ENCODE results near the gene GPR137. TPM values are rescaled to one million over a fixed set of nuclear protein-coding genes. Genes with fewer than 3 reads are reported as not detected.

GPR137 gene
- total RNA-seq, 1 experiment from 2014 or later, result 20.9 TPM

DNA sequence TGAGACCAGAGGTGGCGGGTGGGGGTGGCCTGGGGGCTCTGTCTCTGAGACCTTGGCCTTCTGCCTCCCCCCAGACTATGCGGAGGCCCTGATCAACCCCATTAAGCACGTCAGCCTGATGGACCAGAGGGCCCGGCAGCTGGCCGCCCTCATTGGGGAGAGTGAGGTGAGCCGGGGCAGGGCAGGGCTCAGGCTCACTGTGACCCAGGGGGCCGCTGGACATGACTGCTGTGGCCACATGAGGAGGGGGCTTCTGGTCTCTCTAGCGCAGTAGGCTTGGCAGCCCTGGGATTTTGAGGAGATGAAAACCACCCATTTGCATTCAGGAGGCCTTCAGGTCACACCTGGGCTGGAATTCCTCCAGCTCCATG, 21.7 kb upstream of the GPR137 start:
- no peak for DNase-seq (ENCODE audit: low spot score)

- DNase-seq (ENCODE audit: low spot score), result no peak
Measured at GRCh38 chr11:64264371-64264852, 21.2 kb upstream of the GPR137 start.

DNA sequence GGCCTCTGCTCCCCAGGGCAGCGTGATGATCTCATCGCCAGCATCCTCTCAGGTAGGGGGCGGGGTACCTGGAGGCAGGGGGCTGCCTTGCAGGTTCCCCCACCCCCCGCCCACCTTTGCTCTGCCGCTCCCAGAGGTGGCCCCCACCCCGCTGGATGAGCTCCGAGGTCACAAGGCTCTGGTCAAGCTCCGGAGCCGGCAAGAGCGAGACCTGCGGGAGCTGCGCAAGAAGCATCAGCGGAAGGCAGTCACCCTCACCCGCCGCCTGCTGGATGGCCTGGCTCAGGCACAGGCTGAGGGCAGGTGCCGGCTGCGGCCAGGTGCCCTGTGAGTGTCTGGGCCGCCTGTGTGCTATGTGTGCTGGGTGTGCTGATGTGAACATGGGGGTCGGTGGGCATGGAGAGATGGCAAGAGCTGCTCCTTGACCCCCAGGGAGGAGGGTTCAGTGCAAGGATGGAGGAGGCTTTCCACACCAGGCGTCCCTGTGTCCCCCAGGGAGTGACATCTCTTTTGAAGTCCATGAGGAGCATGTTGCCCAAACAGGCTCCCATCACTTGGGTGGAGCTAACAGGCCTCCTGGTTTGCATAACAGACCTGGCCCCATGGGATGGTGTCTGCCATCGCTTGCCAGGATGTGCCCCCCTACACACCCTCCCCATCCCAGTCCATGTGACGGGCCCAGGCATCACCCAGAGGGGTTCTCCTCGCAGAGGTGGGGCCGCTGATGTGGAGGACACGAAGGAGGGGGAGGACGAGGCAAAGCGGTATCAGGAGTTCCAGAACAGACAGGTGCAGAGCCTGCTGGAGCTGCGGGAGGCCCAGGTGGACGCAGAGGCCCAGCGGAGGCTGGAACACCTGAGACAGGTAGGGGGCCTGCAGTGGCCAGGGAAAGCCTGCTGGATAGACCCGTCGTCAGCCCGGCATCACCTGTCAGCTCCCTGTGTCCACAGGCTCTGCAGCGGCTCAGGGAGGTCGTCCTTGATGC, 20.2 kb upstream of the GPR137 start:
- DNase-seq (ENCODE audit: low spot score), result no peak

DNA sequence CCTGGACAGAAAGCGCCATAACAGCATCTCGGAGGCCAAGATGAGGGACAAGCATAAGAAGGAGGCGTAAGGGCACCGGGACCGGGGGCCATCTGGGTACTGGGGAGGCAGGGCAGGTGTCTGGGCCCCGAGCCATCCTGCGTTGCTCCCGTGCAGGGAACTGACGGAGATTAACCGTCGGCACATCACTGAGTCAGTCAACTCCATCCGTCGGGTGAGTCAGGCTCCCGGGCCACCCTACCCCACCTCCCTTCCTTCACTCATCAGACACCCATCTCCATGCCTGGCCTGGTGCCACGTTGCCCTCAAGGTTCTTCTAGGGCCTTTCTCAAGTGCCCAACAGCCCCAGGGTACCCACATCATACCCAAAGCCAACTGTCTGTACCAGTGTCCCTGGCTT, 19.3 kb upstream of the GPR137 start:
- no peak for DNase-seq (ENCODE audit: low spot score)

- no peak for DNase-seq (ENCODE audit: low spot score)
Measured at GRCh38 chr11:64267207-64267945, 18.3 kb upstream of the GPR137 start.

DNA sequence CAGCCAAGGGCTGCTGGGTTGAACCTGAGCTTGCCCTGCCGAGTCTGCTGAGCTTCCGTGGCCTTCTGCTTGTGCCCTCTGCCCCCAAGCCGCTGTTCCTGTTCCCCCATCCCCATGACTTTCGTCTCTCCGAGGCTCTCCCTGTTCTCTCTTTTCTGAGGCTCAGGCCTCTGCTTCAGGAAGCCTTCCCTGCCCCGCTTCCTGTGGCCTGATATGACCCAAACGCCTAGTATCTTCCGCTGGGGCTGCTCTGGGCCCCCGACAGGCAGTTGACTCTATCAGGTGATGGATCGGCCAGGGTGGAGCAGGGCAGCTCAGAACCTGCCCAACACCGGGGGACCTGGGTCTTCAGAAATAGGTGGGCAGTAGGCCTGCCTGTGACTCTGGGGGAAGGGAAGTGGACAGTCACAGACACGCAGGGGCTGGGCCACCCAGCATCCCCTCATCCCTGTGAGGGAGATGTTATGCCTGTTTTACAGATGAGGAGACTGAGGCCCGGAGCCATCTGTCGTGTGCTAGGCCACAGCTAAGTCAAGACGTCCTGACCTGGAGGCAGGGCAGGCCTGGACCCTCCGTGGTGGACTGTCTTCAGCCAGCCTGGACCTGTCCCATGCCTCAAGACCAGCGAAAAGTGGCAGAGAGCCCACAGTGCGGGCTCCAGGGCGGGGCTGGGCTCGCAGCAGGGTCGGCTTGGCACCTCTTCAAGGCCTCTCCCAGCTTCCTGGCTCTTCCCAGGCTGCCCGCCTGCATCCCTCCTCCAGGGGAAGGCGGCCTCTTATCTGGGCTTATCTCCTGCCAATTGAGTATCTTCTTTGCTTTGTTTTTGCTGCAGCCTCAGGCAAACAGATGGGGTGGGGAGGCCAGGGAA, 17.4 kb upstream of the GPR137 start:
- DNase-seq (ENCODE audit: low spot score), result peak; percentile 66

DNA sequence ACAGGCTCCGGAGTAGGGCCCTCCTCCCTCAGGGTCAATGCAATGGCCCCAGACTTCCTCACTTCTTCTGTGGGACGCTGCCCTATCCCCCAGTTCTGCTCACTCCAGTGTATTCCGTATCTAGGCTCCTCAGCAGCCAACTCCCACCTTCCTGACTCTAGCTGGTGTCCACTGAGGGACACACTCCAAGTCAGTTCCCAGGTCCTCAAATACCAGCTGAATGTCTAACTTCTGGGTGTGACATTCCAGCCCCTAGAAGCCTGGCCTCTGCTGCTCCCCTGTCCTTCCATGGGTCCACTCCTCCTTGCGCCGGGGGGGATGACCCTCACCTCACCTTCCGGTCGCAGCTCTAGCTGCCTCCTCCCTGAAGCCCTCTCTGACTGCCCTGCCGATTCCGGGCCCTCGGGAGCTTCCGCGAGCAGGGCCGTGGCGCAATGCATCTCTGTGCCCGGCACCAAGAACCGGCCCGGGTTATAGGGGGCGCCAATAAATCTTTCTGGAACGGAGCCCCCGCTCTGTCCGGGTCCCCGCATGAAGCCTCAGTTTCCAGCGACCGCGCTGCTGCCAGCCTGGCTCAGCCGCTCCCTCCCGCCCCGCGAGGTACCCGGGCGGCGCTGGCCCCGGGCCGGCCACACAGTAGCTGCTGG, 16.6 kb upstream of the GPR137 start:
- DNase-seq (ENCODE audit: low spot score), result peak; percentile 58

DNA sequence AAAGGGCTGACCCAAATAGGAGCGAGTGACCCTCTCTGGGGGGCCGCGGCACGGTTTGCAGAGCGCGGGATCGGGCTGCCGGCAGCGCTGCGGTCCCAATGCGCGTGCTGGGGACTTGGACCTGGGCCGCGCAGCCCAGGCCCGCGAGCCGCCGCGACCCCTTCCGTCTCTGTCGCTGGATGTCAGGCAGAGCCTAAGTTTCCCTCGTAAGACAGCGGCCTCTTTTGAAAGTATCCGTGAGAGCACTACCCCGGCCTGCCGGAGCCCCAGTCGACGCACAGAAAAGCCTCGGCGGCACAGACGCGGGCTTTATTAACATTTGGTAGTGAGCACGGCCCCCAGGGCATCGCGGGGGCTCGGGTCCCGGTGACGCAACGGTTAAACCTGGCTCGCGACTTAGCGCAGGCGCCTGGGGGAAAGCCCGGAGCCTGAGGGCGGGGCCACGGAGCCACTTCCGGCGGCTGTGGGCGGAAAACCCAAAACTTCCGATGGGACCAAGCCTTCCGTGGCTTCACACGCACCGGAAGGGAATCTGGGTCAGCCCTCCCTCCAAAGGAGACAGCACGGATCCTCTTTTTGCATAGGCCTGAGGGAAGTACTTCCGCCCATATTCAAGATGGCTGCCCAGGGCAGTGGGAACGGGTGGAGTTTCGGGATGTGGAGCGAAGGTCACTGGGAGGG, 16.0 kb upstream of the GPR137 start:
- DNase-seq (ENCODE audit: low spot score), result peak; percentile 99

GRCh38 chr11:64275031-64275800, 10.4 kb upstream of the GPR137 start:
- DNase-seq (ENCODE audit: low spot score), result no peak

DNA sequence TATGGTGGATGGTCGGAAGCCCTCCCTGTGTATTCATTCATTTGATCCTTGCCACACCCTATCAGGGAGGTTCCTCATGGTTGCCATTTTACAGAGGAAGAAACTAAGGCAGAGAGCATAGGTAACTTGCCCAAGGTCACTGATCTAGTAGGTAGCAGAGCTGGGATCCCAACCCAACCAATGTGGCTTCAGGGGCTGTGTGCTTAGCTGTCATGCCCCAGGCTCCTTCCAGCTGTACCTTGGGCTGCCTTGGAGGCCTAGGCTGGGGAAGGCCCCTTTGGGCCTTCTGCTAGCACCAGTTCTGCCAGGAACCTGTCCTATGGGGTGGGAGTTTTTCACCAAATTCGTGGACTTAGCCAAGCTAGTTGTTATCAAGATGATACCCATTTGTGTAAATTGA, 9.8 kb upstream of the GPR137 start:
- DNase-seq (ENCODE audit: low spot score), result no peak

DNA sequence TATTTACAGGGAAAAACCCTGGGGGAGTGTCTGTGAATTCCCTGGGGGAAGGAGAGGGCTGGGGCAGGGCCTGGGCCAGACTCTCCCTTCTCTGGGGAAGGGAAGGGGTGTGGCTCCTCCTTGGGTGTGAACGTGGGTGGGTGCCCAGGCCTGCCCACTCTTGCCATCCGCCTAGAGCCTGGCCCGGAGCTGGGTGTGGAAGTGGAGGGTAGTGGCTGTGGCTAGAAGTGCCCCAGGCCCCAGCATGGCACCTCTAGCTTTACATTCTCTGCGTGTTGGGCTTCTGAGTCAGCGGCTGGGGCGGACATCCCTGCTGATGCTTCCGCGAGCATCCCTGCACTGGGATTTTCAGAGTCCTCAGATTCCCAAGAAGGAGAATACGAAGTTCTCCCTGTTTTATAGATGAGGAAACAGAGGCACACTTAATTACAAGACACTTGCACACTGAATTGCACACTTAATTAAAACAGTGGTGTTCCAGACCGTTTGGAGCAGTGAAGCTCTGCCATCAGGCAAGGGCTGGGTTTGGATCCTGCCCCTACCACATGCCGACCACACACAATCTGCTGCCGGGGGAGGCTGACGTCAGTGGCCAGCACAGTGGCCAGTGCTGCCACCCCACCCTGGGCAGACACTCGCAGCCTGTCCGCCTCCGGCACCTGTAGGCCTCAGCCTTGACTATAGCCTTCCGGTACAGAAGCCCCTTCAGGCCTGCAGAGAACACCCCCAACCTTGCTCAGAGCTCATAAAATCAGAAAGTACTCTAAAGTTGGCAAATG, 8.8 kb upstream of the GPR137 start:
- peak; percentile 49 for DNase-seq (ENCODE audit: low spot score)

- DNase-seq (ENCODE audit: low spot score), result no peak
Measured at GRCh38 chr11:64278576-64279190, 7.0 kb upstream of the GPR137 start.

DNA sequence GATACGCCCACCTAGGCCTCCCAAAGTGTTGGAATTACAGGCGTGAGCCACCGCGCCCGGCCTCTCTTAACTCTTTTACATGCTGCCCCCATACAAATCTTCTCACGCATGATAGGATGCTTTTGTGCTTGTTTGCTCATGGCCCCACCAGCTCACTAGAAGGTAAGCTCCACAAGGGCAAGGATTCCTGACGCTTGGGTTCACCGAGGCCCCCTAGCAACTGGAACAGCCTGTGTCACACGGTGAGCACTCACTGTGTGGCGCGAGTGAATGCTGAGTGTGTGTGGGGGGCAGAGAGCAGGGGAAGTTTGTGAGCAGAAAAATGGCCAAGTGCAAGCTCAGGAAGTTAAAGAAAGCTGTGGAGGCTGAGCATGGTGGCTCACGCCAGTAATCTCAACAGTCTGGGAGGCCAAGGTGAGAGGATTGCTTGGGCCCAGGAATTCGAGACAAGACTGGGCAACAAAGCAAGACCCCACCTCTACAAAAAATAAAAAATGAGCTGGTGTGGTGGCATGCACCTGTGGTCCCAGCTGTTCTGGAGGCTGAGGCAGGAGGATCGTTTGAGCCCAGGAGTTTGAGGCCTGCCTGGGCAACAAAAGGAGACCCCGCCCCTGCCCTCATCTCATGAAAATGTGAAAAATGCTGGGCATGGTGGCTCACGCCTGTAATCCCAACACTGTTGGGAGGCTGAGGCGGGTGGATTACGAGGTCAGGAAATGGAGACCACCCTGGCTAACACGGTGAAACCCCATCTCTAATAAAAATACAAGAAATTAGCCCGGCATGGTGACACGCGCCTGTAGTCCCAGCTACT, 3.5 kb upstream of the GPR137 start:
- DNase-seq (ENCODE audit: low spot score), result no peak

DNA sequence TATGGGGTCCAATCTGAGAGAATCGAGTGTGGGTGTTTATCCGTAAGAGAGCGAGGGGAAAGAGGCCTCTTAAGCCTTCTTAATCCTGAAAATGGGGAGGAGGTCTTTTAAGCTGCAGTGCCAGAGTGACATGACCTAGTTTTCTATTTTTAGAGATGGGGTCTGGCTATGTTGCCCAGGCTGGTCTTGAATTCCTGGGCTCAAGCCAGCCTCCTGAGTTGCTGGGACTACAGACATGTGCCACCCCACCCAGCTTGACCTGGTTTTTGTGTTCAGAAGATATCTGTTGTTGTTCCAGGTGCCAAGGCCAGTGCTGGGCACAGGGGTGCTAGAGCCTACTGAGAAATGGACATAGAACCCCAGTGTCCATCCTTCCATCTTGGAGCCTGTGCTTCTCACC, 2.6 kb upstream of the GPR137 start:
- no peak for DNase-seq (ENCODE audit: low spot score)

DNA sequence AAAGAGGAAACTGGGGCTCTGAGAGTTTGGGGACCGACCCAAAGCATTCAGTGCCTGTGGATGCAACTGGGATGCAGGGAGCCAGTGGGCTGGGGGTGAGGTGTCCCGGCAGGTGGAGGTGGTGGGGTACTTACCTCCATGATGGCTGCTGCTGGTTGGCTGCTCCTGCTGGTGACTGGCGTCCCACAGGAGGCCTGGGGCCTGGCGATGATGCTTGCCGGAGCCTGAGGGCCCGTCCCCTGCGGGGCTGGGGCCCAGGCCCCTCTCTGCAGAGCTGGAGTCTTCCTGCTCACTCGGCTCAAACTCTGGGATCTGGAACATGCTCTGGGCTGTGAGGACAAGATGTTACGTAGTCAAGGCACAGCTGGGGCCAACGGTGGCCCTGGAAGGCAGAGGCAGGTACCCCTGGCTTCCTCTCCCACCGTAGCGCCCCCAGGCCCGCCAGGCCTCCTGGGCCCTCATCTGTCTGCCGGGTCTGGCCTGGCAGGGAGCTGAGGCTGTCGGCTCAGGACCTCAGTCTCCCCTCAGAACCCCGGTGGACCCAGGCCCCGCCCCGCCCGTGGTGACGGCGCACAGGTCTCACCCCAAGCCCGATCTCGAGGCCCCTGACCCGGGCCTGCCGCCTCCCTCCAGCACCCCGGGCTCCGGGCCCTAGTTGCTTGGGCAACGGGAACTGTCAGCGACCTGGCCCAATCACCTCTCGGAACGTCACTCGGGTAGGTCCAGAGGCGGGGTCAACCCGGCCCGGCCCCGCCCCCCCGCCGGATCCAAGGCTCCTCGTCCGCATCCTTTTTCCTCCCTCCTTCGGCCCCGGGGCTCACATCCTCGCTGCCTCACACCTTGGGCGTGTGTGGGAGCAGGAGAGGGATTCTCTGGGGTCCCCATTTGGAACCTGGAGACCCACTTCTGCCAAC, 1.3 kb upstream of the GPR137 start, which contains the start of gene BAD:
BAD (minus strand) TSS at position 618 of the 914 bp plus-strand sequence; CDS start at position 321, 297 bp downstream.
- DNase-seq (ENCODE audit: low spot score), result peak; percentile 83

Data from H4 (cell line).